ENCODE results near the gene CRIP2. TPM values are rescaled to one million over a fixed set of nuclear protein-coding genes. Genes with fewer than 3 reads are reported as not detected.

CRIP2 gene
- total and polyA plus RNA-seq, 2 donors (not counting 3 experiments of a cell fraction or from before 2014, with no cell fraction given) = 322 to 954 TPM

DNA sequence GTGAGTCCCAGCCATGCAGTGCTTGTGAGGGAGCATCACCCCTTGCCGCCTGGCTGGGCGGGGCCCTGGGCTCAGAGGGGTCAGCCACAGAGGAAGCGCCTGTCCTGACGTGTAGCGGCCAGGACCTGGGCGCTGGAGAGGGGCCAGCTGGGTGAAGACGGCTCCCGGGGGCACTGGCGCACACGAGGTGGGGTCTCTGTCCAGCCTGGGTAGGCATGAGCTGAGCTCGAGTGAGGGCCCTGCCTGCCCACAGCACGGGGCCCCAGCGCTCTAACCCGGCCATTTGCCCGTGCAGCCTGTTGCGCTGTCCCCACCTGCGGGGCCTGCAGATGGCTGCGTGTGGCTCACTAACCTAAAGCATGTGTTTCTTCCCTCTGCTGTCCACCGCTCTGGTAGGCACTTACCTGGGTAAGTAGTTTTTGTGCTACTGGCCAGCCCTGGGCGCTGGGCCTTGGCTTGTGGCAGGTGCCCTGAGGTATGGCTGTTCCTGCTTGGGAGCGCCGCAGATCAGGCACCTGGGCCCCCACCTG, 6.6 kb upstream of the CRIP2 start:
- no peak for DNase-seq (ENCODE audit: low read depth, low spot score)
- intact Hi-C loops (cut with micrococcal nuclease) = no loop called here
- POLR2A ChIA-PET = no interaction called here
- dilution Hi-C loops (cut with MboI; ENCODE audit: extremely low pct_ligation_motif_present, low sequenced_read_pairs) = no loop called here
- Histone ChIP-seq H3K79me2 (ENCODE audit: control insufficient read depth, insufficient read depth, low read length) (no peaks in the 10 kb centered on the region), H3K9me3 (replicated peaks; ENCODE audit: control insufficient read depth, insufficient read depth, low read length) (no peaks in the 10 kb centered on the region), H3K4me3 (replicated peaks in 1 of 3; ENCODE audit: insufficient read depth in 1 of 3, low read depth in 1 of 3, low read length in 3 of 3) (no peak overlapping the region), H3K27me3 (ENCODE audit: control insufficient read depth in 2 of 2, insufficient read depth in 2 of 2, low read length in 2 of 2) (no peaks in the 10 kb centered on the region), H2AFZ (ENCODE audit: low read depth, low read length) (no peak overlapping the region), H3K36me3 (ENCODE audit: control insufficient read depth in 2 of 2, extremely low read depth in 1 of 2, insufficient read depth in 2 of 2, low read length in 2 of 2) (peaks cover 7 to 47% of the 10 kb centered on the region in 2 experiments), H3K9ac (replicated peaks; ENCODE audit: extremely low read depth, insufficient read depth, low read length) (no peak overlapping the region), H3K4me1 (ENCODE audit: control insufficient read depth, extremely low read depth, insufficient read depth, low read length) (no peaks in the 10 kb centered on the region), H3K27ac (ENCODE audit: insufficient read depth, low read depth, low read length) (no peak overlapping the region), H4K20me1 (replicated peaks; ENCODE audit: control insufficient read depth, extremely low read depth, insufficient read depth, low read length) (no peaks in the 10 kb centered on the region), H3K9me1 (replicated peaks; ENCODE audit: control insufficient read depth, extremely low read depth, insufficient read depth, low read length) (no peaks in the 10 kb centered on the region), H3K4me2 (ENCODE audit: insufficient read depth, low read length) (no peak overlapping the region)
- no peak for FAIRE-seq
- TF ChIP-seq, protein P1, sequence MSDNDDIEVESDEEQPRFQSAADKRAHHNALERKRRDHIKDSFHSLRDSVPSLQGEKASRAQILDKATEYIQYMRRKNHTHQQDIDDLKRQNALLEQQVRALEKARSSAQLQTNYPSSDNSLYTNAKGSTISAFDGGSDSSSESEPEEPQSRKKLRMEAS (IDR thresholded peaks at IDR 0.05; ENCODE audit: insufficient read depth, insufficient read length) = no peak
- TF ChIP-seq JUN (IDR thresholded peaks at IDR 0.05; ENCODE audit: borderline replicate concordance, insufficient read depth, insufficient read length, low read depth) (no peak), FOS (IDR thresholded peaks at IDR 0.05; ENCODE audit: borderline replicate concordance, insufficient read depth, low read length) (no peak), MYC (IDR thresholded peaks at IDR 0.05; ENCODE audit: low read depth, low read length) (no peak)
- BruUV-seq (replicated peaks) = no TSS peak
- CTCF ChIA-PET = interaction anchor here (1.2 to 6.3 kb wide), 3 partner anchors 9 to 22 kb away, joined by 3 to 53 read pairs (median 27); no protein-coding TSS in a partner anchor

- no peak overlapping the region for H3K4me3 ChIP-seq (replicated peaks in 1 of 3; ENCODE audit: insufficient read depth in 1 of 3, low read depth in 1 of 3, low read length in 3 of 3)
- no peak overlapping the region for H3K4me2 ChIP-seq (ENCODE audit: insufficient read depth, low read length)
- no peaks in the 10 kb centered on the region for H3K9me3 ChIP-seq (replicated peaks; ENCODE audit: control insufficient read depth, insufficient read depth, low read length)
- H3K27me3 ChIP-seq (ENCODE audit: control insufficient read depth in 2 of 2, insufficient read depth in 2 of 2, low read length in 2 of 2) = no peaks in the 10 kb centered on the region
- no peaks in the 10 kb centered on the region for H3K9me1 ChIP-seq (replicated peaks; ENCODE audit: control insufficient read depth, extremely low read depth, insufficient read depth, low read length)
- FAIRE-seq (no peak), DNase-seq (ENCODE audit: low read depth, low spot score) (no peak)
- BruUV-seq (replicated peaks) = no TSS peak
- H2AFZ ChIP-seq (ENCODE audit: low read depth, low read length) = no peak overlapping the region
- peaks cover 5% of the 10 kb centered on the region for H3K4me1 ChIP-seq (ENCODE audit: control insufficient read depth, extremely low read depth, insufficient read depth, low read length)
- no peaks in the 10 kb centered on the region for H4K20me1 ChIP-seq (replicated peaks; ENCODE audit: control insufficient read depth, extremely low read depth, insufficient read depth, low read length)
- CTCF ChIA-PET = interaction anchor here (5.3 to 6.3 kb wide), 2 partner anchors 13 to 21 kb away, joined by 27 to 53 read pairs; no protein-coding TSS in a partner anchor
- POLR2A ChIA-PET = no interaction called here
- no peak for TF ChIP-seq POLR2A (IDR thresholded peaks at IDR 0.05; ENCODE audit: low read depth, low read length)
- TF ChIP-seq FOS (IDR thresholded peaks at IDR 0.05; ENCODE audit: borderline replicate concordance, insufficient read depth, low read length) = no peak
- TF ChIP-seq POLR2AphosphoS5 (IDR thresholded peaks at IDR 0.05; ENCODE audit: insufficient read depth, low read depth, low read length) = no peak
- no peak for TF ChIP-seq CTCF (IDR thresholded peaks at IDR 0.05; ENCODE audit: extremely low read depth in 1 of 2, insufficient read depth in 1 of 2, low read depth in 1 of 2, low read length in 2 of 2)
- TF ChIP-seq, protein P1 (IDR thresholded peaks at IDR 0.05; ENCODE audit: insufficient read depth, insufficient read length) = no peak
- TF ChIP-seq JUN (IDR thresholded peaks at IDR 0.05; ENCODE audit: borderline replicate concordance, insufficient read depth, insufficient read length, low read depth) = no peak
- TF ChIP-seq MYC (IDR thresholded peaks at IDR 0.05; ENCODE audit: low read depth, low read length) = no peak
- H3K36me3 ChIP-seq (ENCODE audit: control insufficient read depth in 2 of 2, extremely low read depth in 1 of 2, insufficient read depth in 2 of 2, low read length in 2 of 2) = peaks cover 7 to 40% of the 10 kb centered on the region in 2 experiments
- H3K9ac ChIP-seq (replicated peaks; ENCODE audit: extremely low read depth, insufficient read depth, low read length) = no peak overlapping the region
- dilution Hi-C loops (cut with MboI; ENCODE audit: extremely low pct_ligation_motif_present, low sequenced_read_pairs) (no loop called here), intact Hi-C loops (cut with micrococcal nuclease) (no loop called here)
- H3K27ac ChIP-seq (ENCODE audit: insufficient read depth, low read depth, low read length) = no peak overlapping the region
- no peaks in the 10 kb centered on the region for H3K79me2 ChIP-seq (ENCODE audit: control insufficient read depth, insufficient read depth, low read length)
These were observed 5.9 kb upstream of the CRIP2 start for GRCh38 chr14:105468621-105469241.

All from endothelial cell of umbilical vein (primary cell).